Upper lobe of right lung (tissue), 1 donor: Measurements from ENCODE around the gene TMPRSS13. TPM values are rescaled to one million over a fixed set of nuclear protein-coding genes. Genes with fewer than 3 reads are reported as not detected.

Experiments used
- ATAC-seq: fragments of 200-7000 bp; cut with Tn5 transposase; one replicate; pipeline ENCODE4 v1.9.1; 2020; ENCODE audit warnings: mild to moderate bottlenecking, moderate library complexity
- DNase-seq: peaks from one replicate; pipeline ENCODE4 v3.0.0-alpha.2; 2020
- H3K27ac ChIP-seq: fragments of 200-600 bp; one replicate; pipeline ENCODE4 v1.8.0; 2022
- H3K27me3 ChIP-seq: fragments of 200-600 bp; one replicate; pipeline ENCODE4 v1.8.0; 2022; ENCODE audit warnings: mild to moderate bottlenecking
- H3K36me3 ChIP-seq: fragments of 200-600 bp; one replicate; pipeline ENCODE4 v1.8.0; 2022
- H3K4me1 ChIP-seq: fragments of 200-600 bp; one replicate; pipeline ENCODE4 v1.8.0; 2022
- H3K4me3 ChIP-seq: fragments of 200-600 bp; one replicate; pipeline ENCODE4 v1.8.0; 2022; ENCODE audit warnings: mild to moderate bottlenecking
- H3K9me3 ChIP-seq: fragments of 200-600 bp; one replicate; pipeline ENCODE4 v1.8.0; 2022
- CTCF ChIP-seq: fragments of 200-600 bp; IDR thresholded peaks from one replicate; pipeline ENCODE4 v1.8.0; 2022; ENCODE audit warnings: antibody characterized with exemption
- intact Hi-C: fragments of 100-400 bp; cut with DNase I; formaldehyde crosslinking; loops from one replicate; pipeline ENCODE4 v1.11.0; 2022
- total RNA-seq: library from RNA; stranded (reverse); fragmentation: NEBNext Ultra II Directional; extraction: Animal tissue kit (Norgen Biotek cat#: 25700); gene quantifications from one replicate; pipeline ENCODE4 v1.2.1, GENCODE V29; 2021
- donor health status: DM: no; HTN: yes; CAD: no; lungs with severe emphysema.

The TMPRSS13 gene
- total RNA-seq, 1 donor from 2014 or later, result 9.9 TPM

- intact Hi-C loops, result no loop called here
- ATAC-seq, result no peak
- no peak for TF ChIP-seq CTCF
- no peak overlapping the region for H3K27ac ChIP-seq
- H3K4me3 ChIP-seq, result no peak overlapping the region
- peaks cover 16% of the 10 kb centered on the region for H3K27me3 ChIP-seq
- H3K9me3 ChIP-seq, result no peaks in the 10 kb centered on the region
- H3K36me3 ChIP-seq, result no peaks in the 10 kb centered on the region
- peaks cover 14% of the 10 kb centered on the region for H3K4me1 ChIP-seq
- DNase-seq, result no peak
Measured at GRCh38 chr11:117881217-117881616, 48.0 kb downstream of the TMPRSS13 start.

DNA sequence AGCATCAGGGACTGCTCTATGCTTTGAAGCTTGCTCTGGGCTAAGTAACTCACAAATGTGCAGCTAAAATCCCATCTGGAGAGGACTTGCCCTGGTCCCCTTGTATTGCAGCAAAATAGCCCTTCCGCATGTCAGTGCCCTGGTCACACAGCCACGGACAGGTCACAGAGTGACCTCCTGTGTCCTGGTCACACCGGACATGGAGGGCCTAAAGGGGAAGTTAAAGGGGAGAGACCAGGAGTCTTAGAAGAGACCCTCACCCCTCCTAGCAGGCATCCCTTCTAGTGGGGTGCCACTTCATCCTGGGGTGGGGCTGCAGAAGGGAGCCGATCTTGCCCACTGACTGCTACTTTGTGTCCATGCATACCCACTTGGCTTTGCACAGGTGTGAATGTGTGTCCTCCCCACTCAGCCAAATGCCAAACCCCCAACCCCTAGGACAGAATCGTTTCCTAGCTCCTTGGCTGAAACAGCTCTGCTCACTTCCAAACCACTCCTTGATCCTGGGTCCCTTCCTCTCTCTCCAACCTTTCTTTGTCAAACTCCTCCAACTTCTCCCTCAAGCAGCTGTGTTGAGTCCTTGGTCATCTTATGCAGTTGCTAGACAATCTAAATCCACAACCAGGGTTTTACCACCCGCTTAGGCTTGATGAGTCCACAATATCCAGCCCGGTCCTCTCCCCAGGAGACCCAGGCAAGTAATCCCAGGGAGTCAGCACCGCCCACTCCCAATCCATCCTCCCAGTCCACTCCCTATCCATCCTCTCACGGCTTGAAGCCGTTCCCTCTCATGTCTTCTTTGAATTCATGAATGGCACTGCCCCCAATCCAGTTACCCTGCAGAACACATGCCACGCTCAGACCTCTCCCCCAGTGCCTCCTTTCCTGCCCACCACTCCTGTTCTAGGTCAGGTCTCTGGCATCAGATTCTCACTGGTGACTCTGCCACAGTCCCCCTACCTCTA is 49.4 kb downstream of the TMPRSS13 start:
- no peak for DNase-seq
- no peak for ATAC-seq

DNA sequence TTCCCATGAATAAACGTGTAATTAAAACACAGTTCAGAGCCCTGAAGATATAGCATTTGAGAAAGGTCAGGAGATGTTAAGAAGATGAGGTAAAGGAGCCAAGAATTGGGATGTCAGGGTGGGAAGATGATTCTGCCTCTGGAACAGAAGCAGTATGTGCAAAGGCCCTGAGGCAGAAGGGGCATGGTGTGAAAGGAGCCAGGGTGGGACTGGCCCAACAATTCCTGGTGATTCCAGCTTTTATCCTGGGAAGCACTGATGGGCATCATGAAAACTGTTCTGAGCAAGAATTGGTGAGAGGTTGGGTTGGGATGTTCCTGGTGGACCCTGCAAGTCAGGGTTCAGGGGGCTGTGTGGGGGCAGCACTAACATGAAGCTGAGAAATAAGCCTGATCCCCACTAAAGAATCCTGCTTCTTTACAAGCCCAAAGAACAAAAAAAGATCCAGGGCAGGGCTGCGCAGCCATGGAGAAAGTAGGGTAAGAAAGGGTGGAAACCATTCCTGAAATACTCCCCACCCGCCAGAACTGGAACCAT is 50.2 kb downstream of the TMPRSS13 start:
- H3K27me3 ChIP-seq, result peaks cover 37% of the 10 kb centered on the region
- H3K4me3 ChIP-seq, result no peak overlapping the region
- no peak for DNase-seq
- TF ChIP-seq CTCF, result no peak
- no peaks in the 10 kb centered on the region for H3K36me3 ChIP-seq
- no peak overlapping the region for H3K27ac ChIP-seq
- ATAC-seq, result no peak
- H3K4me1 ChIP-seq, result peaks cover 27% of the 10 kb centered on the region
- intact Hi-C loops, result no loop called here
- H3K9me3 ChIP-seq, result no peaks in the 10 kb centered on the region

More for the DNA sequence above, 49.4 kb downstream of the TMPRSS13 start:
- Histone ChIP-seq H3K27ac (no peak overlapping the region), H3K9me3 (no peaks in the 10 kb centered on the region), H3K4me1 (peaks cover 21% of the 10 kb centered on the region), H3K36me3 (no peaks in the 10 kb centered on the region), H3K4me3 (no peak overlapping the region), H3K27me3 (peaks cover 30% of the 10 kb centered on the region)
- intact Hi-C loops, result no loop called here
- no peak for TF ChIP-seq CTCF

- H3K9me3 ChIP-seq, result no peaks in the 10 kb centered on the region
Measured at GRCh38 chr11:117878314-117878938, 50.8 kb downstream of the TMPRSS13 start.

More at GRCh38 chr11:117878314-117878938, 50.8 kb downstream of the TMPRSS13 start:
- DNase-seq (no peak), ATAC-seq (no peak)
- Histone ChIP-seq H3K4me1 (peaks cover 32% of the 10 kb centered on the region), H3K27ac (no peak overlapping the region), H3K4me3 (no peak overlapping the region), H3K27me3 (peaks cover 40% of the 10 kb centered on the region), H3K36me3 (no peaks in the 10 kb centered on the region)
- no peak for TF ChIP-seq CTCF
- intact Hi-C loops, result no loop called here
